H9 (cell line): Measurements from ENCODE around the gene GPR107. TPM values are rescaled to one million over a fixed set of nuclear protein-coding genes. Genes with fewer than 3 reads are reported as not detected.

Source experiments
- DNase-seq: peaks from one replicate; pipeline ENCODE4 v3.0.0-alpha.2; 2017
- H2AFZ ChIP-seq: one replicate; pipeline ENCODE4 v1.6.1; 2013; ENCODE audit warnings: mild to moderate bottlenecking, low read length, control low read depth, moderate library complexity
- H2AK5ac ChIP-seq: 2 replicates; pipeline ENCODE4 v1.6.1; 2013; ENCODE audit warnings: low read length, control low read depth, mixed read lengths; ENCODE audit not compliant: insufficient read length
- H2BK120ac ChIP-seq: one replicate; pipeline ENCODE4 v1.6.1; 2013; ENCODE audit warnings: low read depth, mild to moderate bottlenecking, low read length, control low read depth, inconsistent platforms; ENCODE audit not compliant: poor library complexity, severe bottlenecking
- H2BK12ac ChIP-seq: 2 replicates; pipeline ENCODE4 v1.6.1; 2013; ENCODE audit warnings: low read length, control low read depth, mixed read lengths, low read depth; ENCODE audit not compliant: insufficient read length
- H2BK15ac ChIP-seq: 2 replicates; pipeline ENCODE4 v1.6.1; 2013; ENCODE audit warnings: low read depth, low read length, control low read depth
- H2BK20ac ChIP-seq: one replicate; pipeline ENCODE4 v1.6.1; 2013; ENCODE audit warnings: low read depth, mild to moderate bottlenecking, low read length, control low read depth, inconsistent platforms; ENCODE audit not compliant: poor library complexity, severe bottlenecking
- H2BK5ac ChIP-seq: 2 replicates; pipeline ENCODE4 v1.6.1; 2013; ENCODE audit warnings: low read length, control low read depth, mixed read lengths; ENCODE audit not compliant: insufficient read length
- H3K14ac ChIP-seq: 2 replicates; pipeline ENCODE4 v1.6.1; 2013; ENCODE audit warnings: low read length, control low read depth; ENCODE audit not compliant: insufficient read depth
- H3K18ac ChIP-seq: 2 replicates; pipeline ENCODE4 v1.6.1; 2013; ENCODE audit warnings: low read depth, mild to moderate bottlenecking, mixed read lengths, low read length, control low read depth; ENCODE audit not compliant: insufficient read length
- H3K23ac ChIP-seq: 2 replicates; pipeline ENCODE4 v1.6.1; 2013; ENCODE audit warnings: low read length, control low read depth, mixed read lengths, low read depth; ENCODE audit not compliant: insufficient read length
- H3K23me2 ChIP-seq: 2 replicates; pipeline ENCODE4 v1.6.1; 2013; ENCODE audit warnings: low read depth, mild to moderate bottlenecking, mixed read lengths, low read length, control low read depth; ENCODE audit not compliant: insufficient read length, poor library complexity, severe bottlenecking
- H3K27ac ChIP-seq: 2 replicates; pipeline ENCODE4 v1.5.1; 2013; ENCODE audit warnings: low read length, control low read depth, mixed read lengths, low read depth; ENCODE audit not compliant: insufficient read length
- H3K27me3 ChIP-seq: 2 replicates; pipeline ENCODE4 v1.6.1; 2013; ENCODE audit warnings: low read length, control low read depth, inconsistent platforms; ENCODE audit not compliant: insufficient read depth
- H3K4ac ChIP-seq: 2 replicates; pipeline ENCODE4 v1.6.1; 2013; ENCODE audit warnings: low read depth, mild to moderate bottlenecking, control low read depth, inconsistent platforms, low read length, moderate library complexity
- H3K4me1 ChIP-seq: 2 replicates; pipeline ENCODE4 v1.6.1; 2013; ENCODE audit warnings: low read length, control low read depth, inconsistent platforms; ENCODE audit not compliant: insufficient read depth
- H3K4me2 ChIP-seq: 2 replicates; pipeline ENCODE4 v1.6.1; 2013; ENCODE audit warnings: low read length, control low read depth, mixed read lengths; ENCODE audit not compliant: insufficient read length, insufficient read depth
- H3K56ac ChIP-seq: 2 replicates; pipeline ENCODE4 v1.6.1; 2013; ENCODE audit warnings: low read depth, mild to moderate bottlenecking, mixed read lengths, low read length, control low read depth; ENCODE audit not compliant: insufficient read length
- H3K79me1 ChIP-seq: 2 replicates; pipeline ENCODE4 v1.6.1; 2013; ENCODE audit warnings: low read depth, mild to moderate bottlenecking, moderate library complexity, low read length, control low read depth, inconsistent platforms; ENCODE audit not compliant: insufficient read depth, poor library complexity, severe bottlenecking
- H3K79me2 ChIP-seq: 2 replicates; pipeline ENCODE4 v1.6.1; 2013; ENCODE audit warnings: low read length, control low read depth, inconsistent platforms; ENCODE audit not compliant: insufficient read depth
- H3K9ac ChIP-seq: 2 replicates; pipeline ENCODE4 v1.6.1; 2013; ENCODE audit warnings: low read length, control low read depth, mixed read lengths; ENCODE audit not compliant: insufficient read length; ENCODE audit errors: extremely low read depth
- H3K9me3 ChIP-seq: one replicate; pipeline ENCODE4 v1.6.1; 2013; ENCODE audit warnings: low read depth, low read length, inconsistent platforms; ENCODE audit not compliant: control insufficient read depth
- H3T11ph ChIP-seq: one replicate; pipeline ENCODE4 v1.6.1; 2013; ENCODE audit warnings: mild to moderate bottlenecking, low read length, control low read depth, inconsistent platforms
- H4K20me1 ChIP-seq: one replicate; pipeline ENCODE4 v1.6.1; 2013; ENCODE audit not compliant: control insufficient read depth, insufficient read length, insufficient read depth
- H4K5ac ChIP-seq: 2 replicates; pipeline ENCODE4 v1.6.1; 2013; ENCODE audit warnings: low read depth, mild to moderate bottlenecking, mixed read lengths, low read length, control low read depth; ENCODE audit not compliant: insufficient read length
- H4K8ac ChIP-seq: replicated peaks from 2 replicates; pipeline ENCODE4 v1.6.1; 2013; ENCODE audit warnings: low read length, control low read depth, mixed read lengths, low read depth; ENCODE audit not compliant: insufficient read length
- H4K91ac ChIP-seq: 2 replicates; pipeline ENCODE4 v1.6.1; 2013; ENCODE audit warnings: low read depth, mild to moderate bottlenecking, moderate library complexity, mixed read lengths, low read length, control low read depth; ENCODE audit not compliant: insufficient read length
- H3K27ac Mint-ChIP-seq, 3 experiments: 2 replicates in 2 of 3; 3 replicates in 1 of 3; pipeline ENCODE4 v1.8.0; 2020 to 2021; ENCODE audit warnings: mixed read lengths in 3 of 3, mild to moderate bottlenecking in 1 of 3, moderate library complexity in 1 of 3
- H3K27me3 Mint-ChIP-seq: 2 replicates; pipeline ENCODE4 v1.8.0; 2021; ENCODE audit warnings: low read depth, mild to moderate bottlenecking, moderate library complexity, mixed read lengths
- H3K36me3 Mint-ChIP-seq, 3 experiments: 2 replicates in 2 of 3; 3 replicates in 1 of 3; pipeline ENCODE4 v1.8.0; 2020 to 2021; ENCODE audit warnings: low read depth in 3 of 3, mixed read lengths in 3 of 3; ENCODE audit not compliant: insufficient read depth in 1 of 3
- H3K4me1 Mint-ChIP-seq, 2 experiments: 2 replicates each; pipeline ENCODE4 v1.8.0; 2020; ENCODE audit warnings: mixed read lengths in 2 of 2
- H3K4me3 Mint-ChIP-seq, 2 experiments: 2 replicates in 1 of 2; 3 replicates in 1 of 2; pipeline ENCODE4 v1.8.0; 2020 to 2021; ENCODE audit warnings: mild to moderate bottlenecking in 2 of 2, mixed read lengths in 2 of 2, moderate library complexity in 1 of 2
- H3K9me3 Mint-ChIP-seq, 2 experiments: 2 replicates in 1 of 2; 3 replicates in 1 of 2; pipeline ENCODE4 v1.8.0; 2020; ENCODE audit warnings: mild to moderate bottlenecking in 2 of 2, mixed read lengths in 2 of 2, moderate library complexity in 1 of 2
- WGBS: extraction: QIAGEN DNeasy Blood & Tissue Kit; methylation state at CpG from one replicate; pipeline ENCODE4 v1.1.7; 2013; ENCODE audit warnings: missing lambda C conversion rate, low lambda C conversion rate, mixed read lengths; ENCODE audit not compliant: insufficient read length; ENCODE audit errors: extremely low coverage; 5-methylcytosine and 5-hydroxymethylcytosine counted together
- total RNA-seq: library from RNA; stranded (reverse); gene quantifications from 2 replicates; pipeline ENCODE4 v1.2.1, GENCODE V29; 2021
- TF ChIP-seq, protein P1 (sequence below): fragments of 200-600 bp; sonication (generic); conservative IDR thresholded peaks from 3 replicates; pipeline ENCODE4 v1.8.0; 2021; ENCODE audit warnings: antibody characterized with exemption, mild to moderate bottlenecking

Gene GPR107
- total RNA-seq, 1 experiment from 2014 or later: 38.0 TPM

DNA sequence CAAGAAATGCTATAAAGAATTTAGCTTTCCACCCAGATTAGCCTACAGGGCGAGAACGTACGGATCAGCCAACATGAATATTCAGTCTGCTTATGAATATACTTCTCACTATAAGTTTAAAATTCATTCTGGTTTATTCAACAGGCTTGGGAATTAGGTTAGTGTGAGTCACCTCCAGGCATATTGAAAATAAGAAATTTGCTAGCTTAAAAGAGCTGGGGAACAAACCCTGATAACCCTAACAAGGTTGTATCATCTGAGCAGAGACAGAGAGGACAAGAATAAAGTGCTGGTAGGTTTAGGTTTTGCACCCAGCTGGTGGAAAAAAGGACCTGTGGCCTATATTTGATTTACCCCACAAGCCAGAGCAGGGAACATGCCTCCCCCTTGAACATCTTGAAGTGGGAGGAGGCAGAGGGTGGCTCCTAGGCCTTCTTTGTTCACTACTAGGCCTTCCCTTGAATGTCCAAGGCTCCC lies 23.0 kb upstream of the GPR107 start:
- no peaks in the 10 kb centered on the region for H3K27me3 ChIP-seq
- no peak overlapping the region for H3K23ac ChIP-seq
- DNase-seq: no peak
- no peak overlapping the region for H2BK120ac ChIP-seq
- no peaks in the 10 kb centered on the region for H3K79me1 ChIP-seq
- H4K8ac ChIP-seq: no peak overlapping the region
- H4K91ac ChIP-seq: no peak overlapping the region
- Mint-ChIP-seq H3K36me3 (no peaks in the 10 kb centered on the region; a peak in 1 of 7 replicates), H3K4me1 (peaks cover 6 to 7% of the 10 kb centered on the region in 2 experiments), H3K27me3 (no peaks in the 10 kb centered on the region), H3K27ac (no peak overlapping the region), H3K4me3 (no peak overlapping the region), H3K9me3 (no peaks in the 10 kb centered on the region)
- no peak overlapping the region for H3K14ac ChIP-seq
- H3K56ac ChIP-seq: no peak overlapping the region
- no peak overlapping the region for H3K27ac ChIP-seq
- no peak overlapping the region for H3K4me2 ChIP-seq
- WGBS: no CpG with 5 or more reads among the region's 3 CpGs
- H3K9me3 ChIP-seq: no peaks in the 10 kb centered on the region
- H3T11ph ChIP-seq: no peak overlapping the region
- no peaks in the 10 kb centered on the region; the same call in 1 of the 2 replicates for H3K79me2 ChIP-seq
- no peak overlapping the region for H2AK5ac ChIP-seq
- H2BK15ac ChIP-seq: no peak overlapping the region
- no peak overlapping the region for H2BK20ac ChIP-seq
- no peak overlapping the region for H3K18ac ChIP-seq
- TF ChIP-seq, protein P1, sequence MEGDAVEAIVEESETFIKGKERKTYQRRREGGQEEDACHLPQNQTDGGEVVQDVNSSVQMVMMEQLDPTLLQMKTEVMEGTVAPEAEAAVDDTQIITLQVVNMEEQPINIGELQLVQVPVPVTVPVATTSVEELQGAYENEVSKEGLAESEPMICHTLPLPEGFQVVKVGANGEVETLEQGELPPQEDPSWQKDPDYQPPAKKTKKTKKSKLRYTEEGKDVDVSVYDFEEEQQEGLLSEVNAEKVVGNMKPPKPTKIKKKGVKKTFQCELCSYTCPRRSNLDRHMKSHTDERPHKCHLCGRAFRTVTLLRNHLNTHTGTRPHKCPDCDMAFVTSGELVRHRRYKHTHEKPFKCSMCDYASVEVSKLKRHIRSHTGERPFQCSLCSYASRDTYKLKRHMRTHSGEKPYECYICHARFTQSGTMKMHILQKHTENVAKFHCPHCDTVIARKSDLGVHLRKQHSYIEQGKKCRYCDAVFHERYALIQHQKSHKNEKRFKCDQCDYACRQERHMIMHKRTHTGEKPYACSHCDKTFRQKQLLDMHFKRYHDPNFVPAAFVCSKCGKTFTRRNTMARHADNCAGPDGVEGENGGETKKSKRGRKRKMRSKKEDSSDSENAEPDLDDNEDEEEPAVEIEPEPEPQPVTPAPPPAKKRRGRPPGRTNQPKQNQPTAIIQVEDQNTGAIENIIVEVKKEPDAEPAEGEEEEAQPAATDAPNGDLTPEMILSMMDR: no peak
- H4K5ac ChIP-seq: no peak overlapping the region
- H3K9ac ChIP-seq: no peak overlapping the region
- no peak overlapping the region for H3K4ac ChIP-seq
- H4K20me1 ChIP-seq: no peaks in the 10 kb centered on the region
- no peak overlapping the region for H2AFZ ChIP-seq
- no peaks in the 10 kb centered on the region for H3K4me1 ChIP-seq
- no peak overlapping the region for H2BK12ac ChIP-seq
- H2BK5ac ChIP-seq: no peak overlapping the region
- no peaks in the 10 kb centered on the region for H3K23me2 ChIP-seq
